Activated CD8-positive, alpha-beta memory T cell treated with anti-CD3 and anti-CD28 coated beads for 48 hours (primary cell): ENCODE results near the gene IRS2.

Experiments used
- DNase-seq, 3 experiments: peaks; one replicate each; pipeline ENCODE4 v3.0.0-alpha.2; 2020; ENCODE audit warnings: low read depth in 2 of 3, low spot score in 2 of 3

IRS2 gene

DNA sequence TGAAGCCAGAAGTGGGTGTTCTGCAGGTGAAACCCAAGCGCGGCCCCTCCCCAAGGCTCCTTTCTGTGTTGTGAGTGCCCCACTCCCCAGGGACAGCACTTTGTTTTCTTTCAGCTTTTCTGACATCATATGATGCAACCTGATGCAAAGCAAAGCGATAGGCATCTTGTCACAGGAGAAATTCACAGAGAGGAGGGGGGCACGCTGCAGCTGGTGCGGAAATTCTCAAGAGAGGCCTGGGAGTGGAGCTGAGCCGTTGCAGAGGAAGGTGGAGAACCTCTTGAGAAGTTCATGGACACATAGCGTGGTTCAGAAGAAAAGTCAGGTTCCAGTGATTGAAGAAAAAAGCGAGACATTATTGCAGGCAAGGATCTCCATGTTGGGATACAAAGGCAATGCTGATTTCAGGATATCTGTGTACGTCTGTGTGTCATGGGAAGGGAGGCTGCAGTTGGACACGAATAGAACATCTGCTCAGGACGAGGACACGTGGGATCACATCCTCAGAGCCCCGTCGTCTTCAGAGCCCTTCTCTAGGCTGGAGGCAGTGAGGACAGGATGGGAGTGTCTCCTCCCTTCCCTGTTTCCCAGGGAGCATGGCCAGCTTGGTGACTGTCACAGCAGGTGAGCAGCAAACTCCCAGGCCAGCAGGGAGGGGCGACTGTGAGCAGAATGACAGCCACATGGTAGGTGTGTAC lies 79.2 kb downstream of the IRS2 start:
- no peak for DNase-seq

DNA sequence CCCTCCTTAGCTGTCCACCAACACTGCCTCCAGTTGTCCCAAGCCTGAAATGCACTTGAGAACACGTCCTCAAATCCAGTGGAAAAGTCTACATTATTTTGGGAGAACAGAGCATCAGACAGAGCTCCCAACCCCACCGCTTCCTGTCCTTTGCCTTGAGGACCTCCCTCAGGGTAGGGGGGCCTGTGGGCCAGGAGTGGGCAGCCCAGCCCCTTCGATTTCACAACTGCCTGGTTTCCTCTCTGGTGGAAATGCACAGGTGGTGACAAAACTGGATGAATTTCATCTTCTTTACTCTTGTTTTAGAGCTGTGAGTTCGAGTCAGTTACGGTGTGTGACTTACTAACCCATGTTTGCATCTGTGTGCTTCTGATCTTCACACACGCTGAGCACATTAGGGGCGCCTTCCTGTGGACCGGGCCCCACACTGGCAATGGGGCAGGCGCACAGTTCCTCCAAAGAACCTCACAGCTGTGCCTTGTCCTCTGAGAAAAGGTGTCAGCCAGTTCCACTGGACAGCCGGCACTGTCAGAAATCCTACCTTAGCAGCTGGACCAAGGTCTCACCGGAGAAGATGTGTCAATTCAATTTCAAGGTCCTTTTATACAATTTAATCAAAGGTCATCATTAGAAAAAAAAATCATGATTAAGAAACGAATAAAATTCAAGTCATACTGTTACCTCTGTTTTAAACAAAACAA lies 80.2 kb downstream of the IRS2 start:
- DNase-seq: no peak

DNA sequence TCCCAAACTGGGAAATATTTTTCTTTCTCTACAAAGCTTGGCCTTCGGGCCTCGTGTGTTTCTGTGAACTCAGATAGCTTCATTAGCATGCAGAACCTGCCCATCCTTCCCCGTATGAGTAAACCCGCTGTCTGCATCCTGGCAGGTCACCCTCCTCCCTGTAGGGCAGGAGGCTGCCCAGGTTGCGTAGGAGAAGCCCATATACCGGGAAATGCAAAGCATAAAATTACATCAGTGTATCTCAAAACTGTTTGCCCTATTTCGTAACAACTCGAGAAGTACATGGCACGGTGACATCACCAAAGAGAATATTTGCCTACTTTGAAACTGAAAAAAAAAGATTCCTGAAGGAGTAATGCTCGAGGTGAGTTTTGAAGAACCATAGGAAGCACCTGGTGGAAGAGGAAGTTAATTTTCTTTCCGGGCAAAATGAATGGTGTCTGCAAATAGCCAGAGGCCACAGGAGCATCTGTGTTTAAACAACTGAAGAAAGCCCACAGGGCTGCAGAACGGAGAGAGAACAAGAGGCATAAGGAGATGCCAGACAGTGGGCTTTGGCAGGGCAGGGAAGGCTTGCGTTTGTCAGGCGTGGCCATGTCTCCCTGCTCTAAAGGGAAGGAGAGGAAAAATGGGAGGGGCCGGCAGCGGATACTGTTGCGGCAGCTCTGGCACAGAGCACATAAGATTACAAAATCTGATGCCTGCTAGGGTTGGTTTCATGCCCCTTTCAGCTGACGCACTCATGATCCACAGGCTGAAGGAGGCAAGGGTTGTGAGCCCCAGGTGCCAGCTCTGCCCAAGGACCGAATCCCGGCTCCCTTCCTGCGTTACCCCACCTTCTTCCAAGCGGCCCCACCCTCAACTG lies 81.4 kb downstream of the IRS2 start:
- DNase-seq: no peak

DNA sequence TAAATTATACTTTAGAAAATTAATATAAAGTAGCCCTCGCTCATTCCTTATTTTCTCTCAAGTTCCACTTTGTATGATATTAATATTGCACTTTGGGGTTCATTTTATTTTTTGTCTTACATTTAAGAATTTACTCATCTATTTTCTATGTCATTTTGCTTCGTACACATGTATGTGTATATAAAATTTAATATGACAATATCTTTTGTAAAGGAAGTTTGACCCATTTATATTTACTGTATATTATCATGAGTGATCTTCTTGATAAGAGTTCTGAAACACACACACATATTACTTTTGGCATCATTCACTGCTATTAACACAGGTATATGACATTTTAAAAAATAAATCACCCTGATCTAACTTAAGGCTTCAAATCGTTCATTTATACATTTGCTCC lies 83.1 kb downstream of the IRS2 start:
- DNase-seq: no peak
